Neutrophil (primary cell): Measurements from ENCODE around the gene PAQR5.

Source experiments
- H3K27ac ChIP-seq: fragments of 200-600 bp; sonication (generic); 2 replicates; pipeline ENCODE4 v1.5.1; 2016; ENCODE audit warnings: mild to moderate bottlenecking, moderate library complexity
- H3K27me3 ChIP-seq: fragments of 200-600 bp; sonication (generic); 2 replicates; pipeline ENCODE4 v1.6.0; 2016; ENCODE audit warnings: mild to moderate bottlenecking
- H3K36me3 ChIP-seq: fragments of 200-600 bp; sonication (generic); 2 replicates; pipeline ENCODE4 v1.5.1; 2017
- H3K4me1 ChIP-seq, 2 experiments: fragments of 200-600 bp in 1 of 2; sonication (generic) in 1 of 2; 1 replicate in 1 of 2; 2 replicates in 1 of 2; pipeline versions ENCODE4 v1.5.1 to v1.6.1; 2013 to 2016; ENCODE audit warnings: low read depth in 1 of 2, low read length in 1 of 2, mild to moderate bottlenecking in 1 of 2, moderate library complexity in 1 of 2; ENCODE audit not compliant: control insufficient read depth in 1 of 2, insufficient read depth in 1 of 2
- H3K4me3 ChIP-seq, 2 experiments: fragments of 200-600 bp in 1 of 2; sonication (generic) in 1 of 2; 1 replicate in 1 of 2; 2 replicates in 1 of 2; pipeline ENCODE4 v1.5.1; 2013 to 2016; ENCODE audit warnings: low read depth in 1 of 2, low read length in 1 of 2, mild to moderate bottlenecking in 1 of 2, moderate library complexity in 1 of 2
- H3K9me3 ChIP-seq: fragments of 200-600 bp; sonication (generic); 2 replicates; pipeline ENCODE4 v1.5.1; 2016
- CTCF ChIP-seq: fragments of 200-600 bp; sonication (generic); IDR thresholded peaks from 2 replicates; pipeline ENCODE4 v1.5.1; 2016; ENCODE audit warnings: antibody characterized with exemption

The PAQR5 gene

GRCh38 chr15:69360642-69361041, 61.9 kb downstream of the PAQR5 start:
- Histone ChIP-seq H3K36me3 (no peaks in the 10 kb centered on the region), H3K4me1 (peaks cover 36 to 37% of the 10 kb centered on the region in 2 experiments), H3K27ac (peak overlapping the region; percentile 82), H3K27me3 (no peaks in the 10 kb centered on the region), H3K4me3 (peak overlapping the region; percentile 12 to 33), H3K9me3 (no peaks in the 10 kb centered on the region)
- TF ChIP-seq CTCF, result no peak

GRCh38 chr15:69367236-69367635, 68.5 kb downstream of the PAQR5 start:
- Histone ChIP-seq H3K36me3 (no peaks in the 10 kb centered on the region), H3K4me1 (peaks cover 6 to 9% of the 10 kb centered on the region in 2 experiments), H3K27ac (no peak overlapping the region), H3K4me3 (no peak overlapping the region), H3K27me3 (no peaks in the 10 kb centered on the region), H3K9me3 (no peaks in the 10 kb centered on the region)
- no peak for TF ChIP-seq CTCF

- H3K27me3 ChIP-seq, result no peaks in the 10 kb centered on the region
- no peaks in the 10 kb centered on the region for H3K36me3 ChIP-seq
- no peak overlapping the region for H3K4me3 ChIP-seq
- H3K4me1 ChIP-seq, result no peaks in the 10 kb centered on the region
- no peaks in the 10 kb centered on the region for H3K9me3 ChIP-seq
- no peak for TF ChIP-seq CTCF
- H3K27ac ChIP-seq, result no peak overlapping the region
Measured at GRCh38 chr15:69369631-69370030, 70.9 kb downstream of the PAQR5 start.

GRCh38 chr15:69373406-69373805, 74.7 kb downstream of the PAQR5 start:
- Histone ChIP-seq H3K27ac (no peak overlapping the region), H3K27me3 (no peaks in the 10 kb centered on the region), H3K36me3 (no peaks in the 10 kb centered on the region), H3K4me1 (peaks cover 0 to 3% of the 10 kb centered on the region in 2 experiments), H3K4me3 (no peak overlapping the region), H3K9me3 (no peaks in the 10 kb centered on the region)
- TF ChIP-seq CTCF, result no peak

- H3K27ac ChIP-seq, result no peak overlapping the region
- no peak overlapping the region for H3K4me3 ChIP-seq
- no peak for TF ChIP-seq CTCF
- no peaks in the 10 kb centered on the region for H3K36me3 ChIP-seq
- H3K9me3 ChIP-seq, result no peaks in the 10 kb centered on the region
- H3K27me3 ChIP-seq, result no peaks in the 10 kb centered on the region
- peaks cover 0 to 3% of the 10 kb centered on the region in 2 experiments for H3K4me1 ChIP-seq
Measured at GRCh38 chr15:69375151-69375790, 76.6 kb downstream of the PAQR5 start.
